Effector memory CD4-positive, alpha-beta T cell (primary cell): ENCODE measurements around the gene PALB2.

Source experiments
- DNase-seq, 3 donors: peaks; one replicate each; pipeline ENCODE4 v3.0.0-alpha.2; 2020
- H3K27ac ChIP-seq: 2 replicates; pipeline ENCODE4 v1.7.0; 2013; ENCODE audit warnings: mild to moderate bottlenecking, low read length, moderate library complexity; ENCODE audit not compliant: insufficient read depth, poor library complexity, severe bottlenecking
- H3K27me3 ChIP-seq: replicated peaks from 2 replicates; pipeline ENCODE4 v1.7.0; 2013; ENCODE audit warnings: mild to moderate bottlenecking, low read length; ENCODE audit not compliant: insufficient read depth, control insufficient read depth, poor library complexity, severe bottlenecking
- H3K36me3 ChIP-seq: 2 replicates; pipeline ENCODE4 v1.7.0; 2013; ENCODE audit warnings: mild to moderate bottlenecking, low read length, moderate library complexity; ENCODE audit not compliant: control insufficient read depth, insufficient read depth
- H3K4me1 ChIP-seq: 2 replicates; pipeline ENCODE4 v1.7.0; 2013; ENCODE audit warnings: low read length, mild to moderate bottlenecking; ENCODE audit not compliant: control insufficient read depth, insufficient read depth, poor library complexity, severe bottlenecking
- H3K4me3 ChIP-seq: 2 replicates; pipeline ENCODE4 v1.7.0; 2013; ENCODE audit warnings: low read length, low read depth, mild to moderate bottlenecking; ENCODE audit not compliant: insufficient read depth, poor library complexity, severe bottlenecking
- H3K9me3 ChIP-seq: 2 replicates; pipeline ENCODE4 v1.7.0; 2013; ENCODE audit warnings: mild to moderate bottlenecking, low read length, moderate library complexity; ENCODE audit not compliant: control insufficient read depth

PALB2 gene

DNA sequence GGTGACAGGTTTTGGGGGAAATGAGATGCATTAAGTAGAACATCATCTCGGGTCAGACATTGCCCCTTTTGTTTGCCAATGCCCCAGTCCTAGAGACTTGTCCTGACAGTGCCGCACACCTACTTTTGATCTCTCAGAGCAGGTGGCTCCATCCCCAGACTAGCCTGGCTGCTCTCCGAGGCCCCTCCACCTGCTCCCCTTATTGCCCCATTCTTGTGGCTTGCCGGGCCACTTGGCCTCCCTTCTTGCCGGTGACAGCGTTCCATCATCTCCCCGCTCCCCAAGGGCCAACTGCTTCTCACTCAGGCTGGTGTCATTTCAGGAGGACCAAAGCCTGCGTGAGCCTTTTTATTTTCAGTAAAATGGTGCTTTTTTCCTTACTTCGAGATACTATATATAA is 68.7 kb downstream of the PALB2 start:
- DNase-seq, result no peak
- H3K36me3 ChIP-seq, result peaks cover 44% of the 10 kb centered on the region
- H3K27ac ChIP-seq, result no peak overlapping the region
- no peaks in the 10 kb centered on the region for H3K27me3 ChIP-seq
- no peaks in the 10 kb centered on the region for H3K4me1 ChIP-seq
- no peaks in the 10 kb centered on the region for H3K9me3 ChIP-seq
- no peak overlapping the region for H3K4me3 ChIP-seq

- Histone ChIP-seq H3K36me3 (peaks cover 49% of the 10 kb centered on the region), H3K27ac (no peak overlapping the region), H3K4me3 (no peak overlapping the region), H3K9me3 (no peaks in the 10 kb centered on the region), H3K4me1 (no peaks in the 10 kb centered on the region), H3K27me3 (no peaks in the 10 kb centered on the region)
- no peak for DNase-seq
Measured at GRCh38 chr16:23571895-23572294, 69.2 kb downstream of the PALB2 start.

- Histone ChIP-seq H3K4me1 (no peaks in the 10 kb centered on the region), H3K36me3 (peaks cover 53% of the 10 kb centered on the region), H3K9me3 (no peaks in the 10 kb centered on the region), H3K27me3 (no peaks in the 10 kb centered on the region), H3K4me3 (no peak overlapping the region), H3K27ac (no peak overlapping the region)
- no peak for DNase-seq
Measured at GRCh38 chr16:23570992-23571632, 70.0 kb downstream of the PALB2 start.

GRCh38 chr16:23567602-23568001 is 73.5 kb downstream of the PALB2 start:
- H3K27me3 ChIP-seq, result no peaks in the 10 kb centered on the region
- H3K27ac ChIP-seq, result no peak overlapping the region
- DNase-seq, result no peak
- H3K4me1 ChIP-seq, result no peaks in the 10 kb centered on the region
- H3K36me3 ChIP-seq, result peaks cover 65% of the 10 kb centered on the region
- no peak overlapping the region for H3K4me3 ChIP-seq
- no peaks in the 10 kb centered on the region for H3K9me3 ChIP-seq

DNA sequence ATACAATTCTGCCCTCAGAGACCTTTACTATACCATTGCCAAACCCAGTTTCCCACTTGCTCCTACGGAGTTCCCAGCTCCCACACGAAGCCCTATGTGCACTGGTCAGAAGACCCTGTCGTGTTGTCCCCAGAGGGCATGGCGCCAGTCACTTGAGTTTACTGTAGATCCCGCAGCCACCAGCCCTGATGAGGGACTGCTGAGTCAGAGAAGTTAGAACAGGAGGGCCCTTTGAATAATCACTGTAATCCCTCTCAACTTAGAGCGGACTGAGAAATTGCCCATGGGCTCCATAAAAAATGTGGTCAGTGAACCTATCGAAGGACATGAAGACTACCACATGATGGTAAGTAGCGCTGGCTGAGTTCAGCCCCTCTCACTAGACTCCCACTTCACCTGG is 74.4 kb downstream of the PALB2 start:
- H3K27me3 ChIP-seq, result no peaks in the 10 kb centered on the region
- no peaks in the 10 kb centered on the region for H3K9me3 ChIP-seq
- no peak for DNase-seq
- H3K4me3 ChIP-seq, result no peak overlapping the region
- H3K27ac ChIP-seq, result no peak overlapping the region
- H3K36me3 ChIP-seq, result peaks cover 66% of the 10 kb centered on the region
- H3K4me1 ChIP-seq, result no peaks in the 10 kb centered on the region

GRCh38 chr16:23564575-23565363 is 76.3 kb downstream of the PALB2 start:
- no peaks in the 10 kb centered on the region for H3K4me1 ChIP-seq
- no peak overlapping the region for H3K27ac ChIP-seq
- DNase-seq, result no peak
- no peaks in the 10 kb centered on the region for H3K9me3 ChIP-seq
- H3K36me3 ChIP-seq, result peaks cover 53% of the 10 kb centered on the region
- H3K4me3 ChIP-seq, result no peak overlapping the region
- no peaks in the 10 kb centered on the region for H3K27me3 ChIP-seq

GRCh38 chr16:23563186-23563585 is 77.9 kb downstream of the PALB2 start:
- Histone ChIP-seq H3K4me1 (peaks cover 11% of the 10 kb centered on the region), H3K36me3 (peaks cover 52% of the 10 kb centered on the region), H3K27me3 (no peaks in the 10 kb centered on the region), H3K4me3 (no peak overlapping the region), H3K9me3 (no peaks in the 10 kb centered on the region), H3K27ac (no peak overlapping the region)
- DNase-seq, result no peak

- H3K9me3 ChIP-seq, result no peaks in the 10 kb centered on the region
- H3K36me3 ChIP-seq, result peaks cover 48% of the 10 kb centered on the region
- H3K4me1 ChIP-seq, result peaks cover 13% of the 10 kb centered on the region
- no peak for DNase-seq
- H3K4me3 ChIP-seq, result no peak overlapping the region
- no peak overlapping the region for H3K27ac ChIP-seq
- H3K27me3 ChIP-seq, result no peaks in the 10 kb centered on the region
Measured at GRCh38 chr16:23562505-23562904, 78.6 kb downstream of the PALB2 start.

GRCh38 chr16:23561586-23561985 is 79.5 kb downstream of the PALB2 start:
- Histone ChIP-seq H3K27ac (no peak overlapping the region), H3K36me3 (peaks cover 38% of the 10 kb centered on the region), H3K4me1 (peaks cover 13% of the 10 kb centered on the region)

More at GRCh38 chr16:23561586-23561985, 79.5 kb downstream of the PALB2 start:
- no peaks in the 10 kb centered on the region for H3K9me3 ChIP-seq
- H3K27me3 ChIP-seq, result no peaks in the 10 kb centered on the region
- H3K4me3 ChIP-seq, result no peak overlapping the region
- DNase-seq, result no peak
